ENCODE results near the gene CNTNAP2. TPM values are rescaled to one million over a fixed set of nuclear protein-coding genes. Genes with fewer than 3 reads are reported as not detected.

CNTNAP2 gene
- total RNA-seq, 1 experiment from 2014 or later = 64.5 TPM

DNA sequence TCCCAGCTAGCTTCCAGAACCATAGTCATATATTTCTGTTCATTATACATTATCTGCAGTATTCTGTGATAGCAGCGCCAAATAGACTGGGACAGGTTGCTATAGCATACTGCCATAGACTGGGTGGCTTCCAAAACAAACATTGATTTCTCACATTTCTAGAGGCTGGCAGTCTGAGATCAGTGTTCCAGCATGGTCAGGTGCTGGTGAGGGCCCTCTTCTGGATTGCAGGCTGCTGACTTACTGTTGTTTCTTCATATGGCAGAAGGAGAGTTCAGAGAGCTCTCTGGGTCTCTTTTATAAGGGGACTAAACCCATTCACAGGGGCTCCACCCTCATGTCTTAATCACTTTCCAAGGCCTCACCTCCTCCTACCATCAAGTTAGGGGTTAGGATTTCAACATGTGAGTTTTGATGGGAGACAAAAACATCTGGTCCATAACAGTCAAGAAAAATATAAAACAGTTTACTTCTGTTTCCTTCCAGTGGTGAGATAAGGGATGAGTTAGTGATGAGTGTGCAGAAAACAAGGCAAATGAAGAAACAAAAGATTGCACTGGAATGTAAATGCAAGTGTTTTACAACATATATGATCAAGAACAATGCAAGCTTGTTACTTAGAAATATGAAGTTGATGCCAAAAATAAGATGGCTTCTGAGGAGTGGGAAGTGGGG is 2074.9 kb downstream of the CNTNAP2 start:
- Histone ChIP-seq H2BK12ac (ENCODE audit: insufficient read length, low read depth, low read length) (no peak overlapping the region), H3K18ac (ENCODE audit: insufficient read length, low read depth, low read length) (no peak overlapping the region), H3K4me1 (ENCODE audit: insufficient read depth, low read length) (peaks cover 2% of the 10 kb centered on the region; the same call in 1 of the 2 replicates), H2BK5ac (ENCODE audit: insufficient read length, low read length) (no peak overlapping the region), H3K9ac (ENCODE audit: extremely low read depth, insufficient read length, low read length) (no peak overlapping the region), H3K4me2 (ENCODE audit: insufficient read depth, insufficient read length, low read length) (no peak overlapping the region), H3K79me1 (ENCODE audit: insufficient read depth, low read depth, low read length, poor library complexity, severe bottlenecking) (no peaks in the 10 kb centered on the region), H2BK15ac (ENCODE audit: low read depth, low read length) (no peak overlapping the region), H3T11ph (ENCODE audit: low read length) (no peak overlapping the region), H2BK20ac (ENCODE audit: low read depth, low read length, poor library complexity, severe bottlenecking) (no peak overlapping the region), H4K91ac (ENCODE audit: insufficient read length, low read depth, low read length) (no peak overlapping the region), H3K56ac (ENCODE audit: insufficient read length, low read depth, low read length) (no peak overlapping the region), H3K27ac (ENCODE audit: insufficient read length, low read depth, low read length) (no peak overlapping the region), H3K27me3 (ENCODE audit: insufficient read depth, low read length) (no peaks in the 10 kb centered on the region), H2AFZ (ENCODE audit: low read length) (no peak overlapping the region), H3K9me3 (ENCODE audit: control insufficient read depth, low read depth, low read length) (no peaks in the 10 kb centered on the region), H4K8ac (replicated peaks; ENCODE audit: insufficient read length, low read depth, low read length) (no peak overlapping the region), H3K4ac (ENCODE audit: low read depth, low read length) (no peak overlapping the region), H3K23ac (ENCODE audit: insufficient read length, low read depth, low read length) (no peak overlapping the region), H4K20me1 (ENCODE audit: control insufficient read depth, insufficient read depth, insufficient read length) (no peaks in the 10 kb centered on the region), H4K5ac (ENCODE audit: insufficient read length, low read depth, low read length) (no peak overlapping the region), H2BK120ac (ENCODE audit: low read depth, low read length, poor library complexity, severe bottlenecking) (no peak overlapping the region), H3K23me2 (ENCODE audit: insufficient read length, low read depth, low read length, poor library complexity, severe bottlenecking) (no peaks in the 10 kb centered on the region), H2AK5ac (ENCODE audit: insufficient read length, low read length) (no peak overlapping the region), H3K14ac (ENCODE audit: insufficient read depth, low read length) (no peak overlapping the region), H3K79me2 (ENCODE audit: insufficient read depth, low read length) (no peaks in the 10 kb centered on the region)
- H3K36me3 Mint-ChIP-seq (ENCODE audit: insufficient read depth in 1 of 3, low read depth in 3 of 3) = no peaks in the 10 kb centered on the region; a peak in 1 of 7 replicates
- WGBS (ENCODE audit: extremely low coverage, insufficient read length, low lambda C conversion rate) = no CpG with 5 or more reads among the region's 1 CpG
- no peak for DNase-seq
- H3K9me3 Mint-ChIP-seq = peaks cover 0 to 2% of the 10 kb centered on the region in 2 experiments; a peak in 1 of 5 replicates
- no peak overlapping the region for H3K27ac Mint-ChIP-seq
- no peak overlapping the region for H3K4me3 Mint-ChIP-seq
- TF ChIP-seq, protein P1, sequence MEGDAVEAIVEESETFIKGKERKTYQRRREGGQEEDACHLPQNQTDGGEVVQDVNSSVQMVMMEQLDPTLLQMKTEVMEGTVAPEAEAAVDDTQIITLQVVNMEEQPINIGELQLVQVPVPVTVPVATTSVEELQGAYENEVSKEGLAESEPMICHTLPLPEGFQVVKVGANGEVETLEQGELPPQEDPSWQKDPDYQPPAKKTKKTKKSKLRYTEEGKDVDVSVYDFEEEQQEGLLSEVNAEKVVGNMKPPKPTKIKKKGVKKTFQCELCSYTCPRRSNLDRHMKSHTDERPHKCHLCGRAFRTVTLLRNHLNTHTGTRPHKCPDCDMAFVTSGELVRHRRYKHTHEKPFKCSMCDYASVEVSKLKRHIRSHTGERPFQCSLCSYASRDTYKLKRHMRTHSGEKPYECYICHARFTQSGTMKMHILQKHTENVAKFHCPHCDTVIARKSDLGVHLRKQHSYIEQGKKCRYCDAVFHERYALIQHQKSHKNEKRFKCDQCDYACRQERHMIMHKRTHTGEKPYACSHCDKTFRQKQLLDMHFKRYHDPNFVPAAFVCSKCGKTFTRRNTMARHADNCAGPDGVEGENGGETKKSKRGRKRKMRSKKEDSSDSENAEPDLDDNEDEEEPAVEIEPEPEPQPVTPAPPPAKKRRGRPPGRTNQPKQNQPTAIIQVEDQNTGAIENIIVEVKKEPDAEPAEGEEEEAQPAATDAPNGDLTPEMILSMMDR (conservative IDR thresholded peaks at IDR 0.05) = no peak
- H3K27me3 Mint-ChIP-seq (ENCODE audit: low read depth) = no peaks in the 10 kb centered on the region; the same call in 1 of the 2 replicates
- H3K4me1 Mint-ChIP-seq = peaks cover 5 to 6% of the 10 kb centered on the region in 2 experiments
